Neutrophil (primary cell): ENCODE data around the gene KRT32.

ENCODE experiments used
- H3K27ac ChIP-seq: fragments of 200-600 bp; sonication (generic); 2 replicates; pipeline ENCODE4 v1.5.1; 2016; ENCODE audit warnings: mild to moderate bottlenecking, moderate library complexity
- H3K27me3 ChIP-seq: fragments of 200-600 bp; sonication (generic); 2 replicates; pipeline ENCODE4 v1.6.0; 2016; ENCODE audit warnings: mild to moderate bottlenecking
- H3K36me3 ChIP-seq: fragments of 200-600 bp; sonication (generic); 2 replicates; pipeline ENCODE4 v1.5.1; 2017
- H3K4me1 ChIP-seq, 2 experiments: fragments of 200-600 bp in 1 of 2; sonication (generic) in 1 of 2; 1 replicate in 1 of 2; 2 replicates in 1 of 2; pipeline versions ENCODE4 v1.5.1 to v1.6.1; 2013 to 2016; ENCODE audit warnings: low read depth in 1 of 2, low read length in 1 of 2, mild to moderate bottlenecking in 1 of 2, moderate library complexity in 1 of 2; ENCODE audit not compliant: control insufficient read depth in 1 of 2, insufficient read depth in 1 of 2
- H3K4me3 ChIP-seq, 2 experiments: fragments of 200-600 bp in 1 of 2; sonication (generic) in 1 of 2; 1 replicate in 1 of 2; 2 replicates in 1 of 2; pipeline ENCODE4 v1.5.1; 2013 to 2016; ENCODE audit warnings: low read depth in 1 of 2, low read length in 1 of 2, mild to moderate bottlenecking in 1 of 2, moderate library complexity in 1 of 2
- H3K9me3 ChIP-seq: fragments of 200-600 bp; sonication (generic); 2 replicates; pipeline ENCODE4 v1.5.1; 2016
- CTCF ChIP-seq: fragments of 200-600 bp; sonication (generic); IDR thresholded peaks from 2 replicates; pipeline ENCODE4 v1.5.1; 2016; ENCODE audit warnings: antibody characterized with exemption

KRT32 gene

DNA sequence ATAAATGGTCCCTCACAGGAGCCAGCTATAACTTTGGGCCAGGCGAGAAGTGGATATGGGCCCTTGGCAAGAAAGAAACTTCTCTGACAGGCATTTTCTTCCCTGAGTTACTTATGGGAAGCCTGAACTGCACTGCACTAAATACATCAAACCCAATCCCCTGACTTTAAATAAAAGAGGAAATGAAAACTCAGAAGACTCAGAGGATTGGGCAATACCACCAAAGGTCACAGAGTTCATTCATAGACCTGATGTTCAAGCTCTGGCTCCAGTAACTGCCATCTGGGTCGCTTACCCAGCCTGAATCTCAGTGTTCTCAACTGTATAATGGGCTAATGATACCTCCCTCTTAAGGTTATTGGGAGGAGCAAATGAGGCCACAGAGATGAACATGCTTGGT lies 12.9 kb upstream of the KRT32 start:
- no peaks in the 10 kb centered on the region for H3K9me3 ChIP-seq
- H3K4me1 ChIP-seq, result peaks cover 0 to 8% of the 10 kb centered on the region in 2 experiments
- peak overlapping the region; percentile 5 for H3K27ac ChIP-seq
- H3K27me3 ChIP-seq, result no peaks in the 10 kb centered on the region
- no peaks in the 10 kb centered on the region for H3K36me3 ChIP-seq
- H3K4me3 ChIP-seq, result no peak overlapping the region
- TF ChIP-seq CTCF, result no peak

- Histone ChIP-seq H3K4me1 (peaks cover 0 to 8% of the 10 kb centered on the region in 2 experiments), H3K36me3 (no peaks in the 10 kb centered on the region), H3K27ac (no peak overlapping the region), H3K9me3 (no peaks in the 10 kb centered on the region), H3K27me3 (no peaks in the 10 kb centered on the region), H3K4me3 (no peak overlapping the region)
- TF ChIP-seq CTCF, result no peak
Observed at GRCh38 chr17:41478237-41478636, 11.1 kb upstream of the KRT32 start.

GRCh38 chr17:41476866-41477815 lies 10.0 kb upstream of the KRT32 start:
- TF ChIP-seq CTCF, result no peak
- Histone ChIP-seq H3K9me3 (no peaks in the 10 kb centered on the region), H3K27ac (no peak overlapping the region), H3K27me3 (no peaks in the 10 kb centered on the region), H3K36me3 (no peaks in the 10 kb centered on the region), H3K4me1 (peaks cover 0 to 8% of the 10 kb centered on the region in 2 experiments), H3K4me3 (no peak overlapping the region)

- H3K4me1 ChIP-seq, result peaks cover 0 to 7% of the 10 kb centered on the region in 2 experiments
- peaks cover 5% of the 10 kb centered on the region for H3K27me3 ChIP-seq
- H3K4me3 ChIP-seq, result no peak overlapping the region
- TF ChIP-seq CTCF, result no peak
- no peaks in the 10 kb centered on the region for H3K36me3 ChIP-seq
- no peak overlapping the region for H3K27ac ChIP-seq
- H3K9me3 ChIP-seq, result no peaks in the 10 kb centered on the region
Observed at GRCh38 chr17:41475421-41475820, 8.2 kb upstream of the KRT32 start.

GRCh38 chr17:41474863-41475262 lies 7.7 kb upstream of the KRT32 start:
- Histone ChIP-seq H3K9me3 (no peaks in the 10 kb centered on the region), H3K36me3 (no peaks in the 10 kb centered on the region), H3K4me1 (peaks cover 0 to 2% of the 10 kb centered on the region in 2 experiments), H3K27ac (no peak overlapping the region), H3K27me3 (peaks cover 5% of the 10 kb centered on the region), H3K4me3 (no peak overlapping the region)
- TF ChIP-seq CTCF, result no peak
